HepG2 (cell line): ENCODE measurements around the gene TMEM253. TPM values are rescaled to one million over a fixed set of nuclear protein-coding genes. Genes with fewer than 3 reads are reported as not detected.
A peak's percentile ranks its signal among the peaks of the same experiment; 100 is the strongest.

Experiments
- CBX1 ChIP-seq: IDR thresholded peaks from one replicate; pipeline ENCODE4 v1.6.1; 2016; ENCODE audit warnings: antibody characterized with exemption, low read depth
- CENPT ChIP-seq: sonication (generic); formaldehyde crosslinking; IDR thresholded peaks from 2 replicates; pipeline ENCODE4 v1.8.0; 2022; ENCODE audit warnings: low read depth, mild to moderate bottlenecking, moderate library complexity, missing genetic modification reagents
- ELF3 ChIP-seq: IDR thresholded peaks from 2 replicates; pipeline ENCODE4 v1.6.1; 2016; ENCODE audit warnings: missing genetic modification reagents, missing compliant biosample characterization
- FOXO1 ChIP-seq: sonication (generic); formaldehyde crosslinking; IDR thresholded peaks from 2 replicates; pipeline ENCODE4 v1.4.0; 2020; ENCODE audit warnings: missing genetic modification reagents
- GABPB1 ChIP-seq: IDR thresholded peaks from 2 replicates; pipeline ENCODE4 v1.6.1; 2016; ENCODE audit warnings: mild to moderate bottlenecking, missing genetic modification reagents, moderate library complexity, missing compliant biosample characterization
- HNF4G ChIP-seq, 2 experiments: sonication (generic) in 1 of 2; formaldehyde crosslinking in 1 of 2; IDR thresholded peaks; 2 replicates each; pipeline versions ENCODE4 v1.4.0 to v1.6.1; 2011 to 2020; ENCODE audit warnings: borderline replicate concordance in 2 of 2, low read depth in 2 of 2, mild to moderate bottlenecking in 2 of 2, low read length in 1 of 2, missing genetic modification reagents in 1 of 2, moderate library complexity in 1 of 2
- PHF21A ChIP-seq: sonication (generic); formaldehyde crosslinking; IDR thresholded peaks from 2 replicates; pipeline ENCODE4 v1.5.0; 2020; ENCODE audit warnings: mild to moderate bottlenecking, missing genetic modification reagents
- SNAI1 ChIP-seq: sonication (generic); formaldehyde crosslinking; IDR thresholded peaks from 2 replicates; pipeline ENCODE4 v1.5.0; 2020; ENCODE audit warnings: mild to moderate bottlenecking, missing genetic modification reagents, borderline replicate concordance
- TAF1 ChIP-seq: sonication (generic); formaldehyde crosslinking; IDR thresholded peaks from 2 replicates; pipeline ENCODE4 v1.4.0; 2020; ENCODE audit warnings: missing genetic modification reagents
- ZNF136 ChIP-seq: sonication (generic); formaldehyde crosslinking; IDR thresholded peaks from 2 replicates; pipeline ENCODE4 v1.8.1; 2022; ENCODE audit warnings: low read depth, mild to moderate bottlenecking, moderate library complexity, missing genetic modification reagents
- ZNF17 ChIP-seq: sonication (generic); formaldehyde crosslinking; IDR thresholded peaks from 2 replicates; pipeline ENCODE4 v1.5.0; 2020; ENCODE audit warnings: mild to moderate bottlenecking, missing genetic modification reagents
- ZNF333 ChIP-seq: sonication (generic); formaldehyde crosslinking; IDR thresholded peaks from 2 replicates; pipeline ENCODE4 v1.4.0; 2020; ENCODE audit warnings: mild to moderate bottlenecking, missing genetic modification reagents, borderline replicate concordance
- ZNF335 ChIP-seq: sonication (generic); formaldehyde crosslinking; IDR thresholded peaks from 2 replicates; pipeline ENCODE4 v1.4.0; 2020; ENCODE audit warnings: missing genetic modification reagents
- ZNF644 ChIP-seq: IDR thresholded peaks from 2 replicates; pipeline ENCODE4 v1.6.1; 2016; ENCODE audit warnings: low read depth
- polyA plus RNA-seq, 8 experiments: library from polyadenylated mRNA; depleted of rRNA in 3 of 8; stranded (reverse) in 7 of 8; unstranded in 1 of 8; fragments of >200 nt; fragmentation: Illumina TruSeq in 4 of 8; extraction: Trizol in 4 of 8; gene quantifications; 2 replicates each; pipeline versions ENCODE4 v1.2.1 to v1.2.3, GENCODE V29; 2011 to 2016; ENCODE audit warnings: low read depth in 4 of 8, missing spikeins in 1 of 8, mixed read lengths in 1 of 8; ENCODE audit not compliant: insufficient read depth in 1 of 8
- total RNA-seq, 5 experiments: library from RNA; depleted of rRNA; stranded (reverse); fragments of >200 nt; fragmentation: Illumina TruSeq; extraction: Trizol; gene quantifications; 2 replicates each; pipeline ENCODE4 v1.2.3, GENCODE V29; 2016; ENCODE audit warnings: low read depth in 1 of 5
- TF ChIP-seq, protein P1 (sequence below): sonication (generic); formaldehyde crosslinking; IDR thresholded peaks from 2 replicates; pipeline ENCODE4 v1.5.0; 2020; ENCODE audit warnings: mild to moderate bottlenecking, missing genetic modification reagents, moderate library complexity
- TF ChIP-seq, protein P2 (sequence below), 2 experiments: sonication (generic) in 1 of 2; formaldehyde crosslinking in 1 of 2; IDR thresholded peaks; 2 replicates each; pipeline versions ENCODE4 v1.4.0 to v1.6.1; 2018 to 2020; ENCODE audit warnings: missing genetic modification reagents in 2 of 2, borderline replicate concordance in 1 of 2, low read depth in 1 of 2, mild to moderate bottlenecking in 1 of 2, missing biosample characterization in 1 of 2
- TF ChIP-seq, protein P3 (sequence below): sonication (generic); formaldehyde crosslinking; IDR thresholded peaks from 2 replicates; pipeline ENCODE4 v1.8.0; 2022; ENCODE audit warnings: mild to moderate bottlenecking, missing genetic modification reagents; ENCODE audit not compliant: insufficient replicate concordance
- TF ChIP-seq, protein P4 (sequence below): sonication (generic); formaldehyde crosslinking; IDR thresholded peaks from 2 replicates; pipeline ENCODE4 v1.5.0; 2020; ENCODE audit warnings: mild to moderate bottlenecking, missing genetic modification reagents
- TF ChIP-seq, protein P5 (sequence below): sonication (generic); formaldehyde crosslinking; conservative IDR thresholded peaks from 2 replicates; pipeline ENCODE4 v1.8.0; 2022; ENCODE audit warnings: low read depth, missing genetic modification reagents

Gene TMEM253
- total and polyA plus RNA-seq, 2 of the 13 experiments (the other 11 are each of a cell fraction or from before 2014, with no cell fraction given), result 0.29 to 0.45 TPM

DNA sequence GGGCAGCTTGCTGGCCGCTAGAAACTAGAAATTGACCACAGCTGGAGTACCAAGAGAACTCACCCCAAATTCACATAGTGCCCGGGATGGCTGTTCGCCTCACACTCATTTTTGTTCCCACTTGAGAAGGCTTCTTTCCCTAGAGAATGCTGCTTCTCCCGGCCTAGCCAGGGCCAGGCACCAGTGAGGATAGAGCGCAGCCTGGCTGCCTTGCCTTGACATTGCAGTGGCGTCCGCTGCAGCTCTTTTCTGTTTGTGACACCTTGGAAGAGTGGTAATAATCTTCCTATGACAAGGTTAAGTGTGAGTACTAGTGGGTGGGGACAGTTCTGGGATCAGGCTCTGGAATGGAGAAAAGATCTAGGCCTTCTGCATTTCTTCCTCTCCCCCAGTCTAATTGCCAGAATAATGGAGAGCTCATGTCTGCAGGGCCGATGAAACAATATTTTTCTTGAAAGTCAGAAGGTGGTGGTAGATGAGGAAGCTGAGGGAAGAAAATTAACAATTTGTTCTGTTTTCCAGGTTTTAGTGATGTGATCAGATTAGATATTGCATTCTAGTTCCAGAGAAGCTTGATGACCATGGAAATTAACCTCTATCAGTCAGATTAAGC is 3.7 kb downstream of the TMEM253 start (continued):
- TF ChIP-seq, protein P1, sequence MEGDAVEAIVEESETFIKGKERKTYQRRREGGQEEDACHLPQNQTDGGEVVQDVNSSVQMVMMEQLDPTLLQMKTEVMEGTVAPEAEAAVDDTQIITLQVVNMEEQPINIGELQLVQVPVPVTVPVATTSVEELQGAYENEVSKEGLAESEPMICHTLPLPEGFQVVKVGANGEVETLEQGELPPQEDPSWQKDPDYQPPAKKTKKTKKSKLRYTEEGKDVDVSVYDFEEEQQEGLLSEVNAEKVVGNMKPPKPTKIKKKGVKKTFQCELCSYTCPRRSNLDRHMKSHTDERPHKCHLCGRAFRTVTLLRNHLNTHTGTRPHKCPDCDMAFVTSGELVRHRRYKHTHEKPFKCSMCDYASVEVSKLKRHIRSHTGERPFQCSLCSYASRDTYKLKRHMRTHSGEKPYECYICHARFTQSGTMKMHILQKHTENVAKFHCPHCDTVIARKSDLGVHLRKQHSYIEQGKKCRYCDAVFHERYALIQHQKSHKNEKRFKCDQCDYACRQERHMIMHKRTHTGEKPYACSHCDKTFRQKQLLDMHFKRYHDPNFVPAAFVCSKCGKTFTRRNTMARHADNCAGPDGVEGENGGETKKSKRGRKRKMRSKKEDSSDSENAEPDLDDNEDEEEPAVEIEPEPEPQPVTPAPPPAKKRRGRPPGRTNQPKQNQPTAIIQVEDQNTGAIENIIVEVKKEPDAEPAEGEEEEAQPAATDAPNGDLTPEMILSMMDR (CRISPR knock-in tag), result peak; percentile 100
- 0 out of 2 replicates have a peak, but pooled peaks have one; percentile 37 for TF ChIP-seq ZNF333 (CRISPR knock-in tag)
- no peak for TF ChIP-seq HNF4G (IDR thresholded peaks at IDR 0.05; ENCODE audit: borderline replicate concordance, low read depth, low read length)
- peak; percentile 15; the same call in 1 of the 2 replicates for TF ChIP-seq HNF4G (CRISPR knock-in tag; IDR thresholded peaks at IDR 0.05; ENCODE audit: borderline replicate concordance, low read depth)
- 0 out of 2 replicates have a peak, but pooled peaks have one; percentile 59 for TF ChIP-seq SNAI1 (CRISPR knock-in tag)
- no peak for TF ChIP-seq ZNF136 (CRISPR knock-in tag)
- no peak for TF ChIP-seq CENPT (CRISPR knock-in tag)
- TF ChIP-seq, protein P2, sequence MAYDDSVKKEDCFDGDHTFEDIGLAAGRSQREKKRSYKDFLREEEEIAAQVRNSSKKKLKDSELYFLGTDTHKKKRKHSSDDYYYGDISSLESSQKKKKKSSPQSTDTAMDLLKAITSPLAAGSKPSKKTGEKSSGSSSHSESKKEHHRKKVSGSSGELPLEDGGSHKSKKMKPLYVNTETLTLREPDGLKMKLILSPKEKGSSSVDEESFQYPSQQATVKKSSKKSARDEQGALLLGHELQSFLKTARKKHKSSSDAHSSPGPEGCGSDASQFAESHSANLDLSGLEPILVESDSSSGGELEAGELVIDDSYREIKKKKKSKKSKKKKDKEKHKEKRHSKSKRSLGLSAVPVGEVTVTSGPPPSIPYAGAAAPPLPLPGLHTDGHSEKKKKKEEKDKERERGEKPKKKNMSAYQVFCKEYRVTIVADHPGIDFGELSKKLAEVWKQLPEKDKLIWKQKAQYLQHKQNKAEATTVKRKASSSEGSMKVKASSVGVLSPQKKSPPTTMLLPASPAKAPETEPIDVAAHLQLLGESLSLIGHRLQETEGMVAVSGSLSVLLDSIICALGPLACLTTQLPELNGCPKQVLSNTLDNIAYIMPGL (CRISPR knock-in tag; IDR thresholded peaks at IDR 0.05; ENCODE audit: borderline replicate concordance in 1 of 2, low read depth in 1 of 2), result peak in 1 of 2 experiments; percentile 86; a peak in 3 of 4 replicates
- TF ChIP-seq ELF3 (CRISPR knock-in tag), result peak; percentile 8; the same call in 1 of the 2 replicates
- TF ChIP-seq, protein P3, sequence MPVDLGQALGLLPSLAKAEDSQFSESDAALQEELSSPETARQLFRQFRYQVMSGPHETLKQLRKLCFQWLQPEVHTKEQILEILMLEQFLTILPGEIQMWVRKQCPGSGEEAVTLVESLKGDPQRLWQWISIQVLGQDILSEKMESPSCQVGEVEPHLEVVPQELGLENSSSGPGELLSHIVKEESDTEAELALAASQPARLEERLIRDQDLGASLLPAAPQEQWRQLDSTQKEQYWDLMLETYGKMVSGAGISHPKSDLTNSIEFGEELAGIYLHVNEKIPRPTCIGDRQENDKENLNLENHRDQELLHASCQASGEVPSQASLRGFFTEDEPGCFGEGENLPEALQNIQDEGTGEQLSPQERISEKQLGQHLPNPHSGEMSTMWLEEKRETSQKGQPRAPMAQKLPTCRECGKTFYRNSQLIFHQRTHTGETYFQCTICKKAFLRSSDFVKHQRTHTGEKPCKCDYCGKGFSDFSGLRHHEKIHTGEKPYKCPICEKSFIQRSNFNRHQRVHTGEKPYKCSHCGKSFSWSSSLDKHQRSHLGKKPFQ (CRISPR knock-in tag), result peak; percentile 6
- 0 out of 2 replicates have a peak, but pooled peaks have one; percentile 6 for TF ChIP-seq FOXO1
- no peak; the same call in 1 of the 2 replicates for TF ChIP-seq ZNF335 (CRISPR knock-in tag)
- no peak for TF ChIP-seq TAF1
- TF ChIP-seq, protein P4, sequence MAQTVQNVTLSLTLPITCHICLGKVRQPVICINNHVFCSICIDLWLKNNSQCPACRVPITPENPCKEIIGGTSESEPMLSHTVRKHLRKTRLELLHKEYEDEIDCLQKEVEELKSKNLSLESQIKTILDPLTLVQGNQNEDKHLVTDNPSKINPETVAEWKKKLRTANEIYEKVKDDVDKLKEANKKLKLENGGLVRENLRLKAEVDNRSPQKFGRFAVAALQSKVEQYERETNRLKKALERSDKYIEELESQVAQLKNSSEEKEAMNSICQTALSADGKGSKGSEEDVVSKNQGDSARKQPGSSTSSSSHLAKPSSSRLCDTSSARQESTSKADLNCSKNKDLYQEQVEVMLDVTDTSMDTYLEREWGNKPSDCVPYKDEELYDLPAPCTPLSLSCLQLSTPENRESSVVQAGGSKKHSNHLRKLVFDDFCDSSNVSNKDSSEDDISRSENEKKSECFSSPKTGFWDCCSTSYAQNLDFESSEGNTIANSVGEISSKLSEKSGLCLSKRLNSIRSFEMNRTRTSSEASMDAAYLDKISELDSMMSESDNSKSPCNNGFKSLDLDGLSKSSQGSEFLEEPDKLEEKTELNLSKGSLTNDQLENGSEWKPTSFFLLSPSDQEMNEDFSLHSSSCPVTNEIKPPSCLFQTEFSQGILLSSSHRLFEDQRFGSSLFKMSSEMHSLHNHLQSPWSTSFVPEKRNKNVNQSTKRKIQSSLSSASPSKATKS (CRISPR knock-in tag), result 0 out of 2 replicates have a peak, but pooled peaks have one; percentile 44
- TF ChIP-seq, protein P5, sequence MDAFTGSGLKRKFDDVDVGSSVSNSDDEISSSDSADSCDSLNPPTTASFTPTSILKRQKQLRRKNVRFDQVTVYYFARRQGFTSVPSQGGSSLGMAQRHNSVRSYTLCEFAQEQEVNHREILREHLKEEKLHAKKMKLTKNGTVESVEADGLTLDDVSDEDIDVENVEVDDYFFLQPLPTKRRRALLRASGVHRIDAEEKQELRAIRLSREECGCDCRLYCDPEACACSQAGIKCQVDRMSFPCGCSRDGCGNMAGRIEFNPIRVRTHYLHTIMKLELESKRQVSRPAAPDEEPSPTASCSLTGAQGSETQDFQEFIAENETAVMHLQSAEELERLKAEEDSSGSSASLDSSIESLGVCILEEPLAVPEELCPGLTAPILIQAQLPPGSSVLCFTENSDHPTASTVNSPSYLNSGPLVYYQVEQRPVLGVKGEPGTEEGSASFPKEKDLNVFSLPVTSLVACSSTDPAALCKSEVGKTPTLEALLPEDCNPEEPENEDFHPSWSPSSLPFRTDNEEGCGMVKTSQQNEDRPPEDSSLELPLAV, result no peak
- TF ChIP-seq CBX1, result peak; percentile 19
- 0 out of 2 replicates have a peak, but pooled peaks have one; percentile 19 for TF ChIP-seq ZNF644 (CRISPR knock-in tag)
- no peak for TF ChIP-seq ZNF17 (CRISPR knock-in tag)
- TF ChIP-seq GABPB1 (CRISPR knock-in tag), result no peak; the same call in 1 of the 2 replicates
- no peak for TF ChIP-seq PHF21A (CRISPR knock-in tag)
